ENCODE measurements around the gene ZNF396.

The ZNF396 gene

GRCh38 chr18:35397976-35398375 lies 20.8 kb upstream of the ZNF396 start:
- H3K27me3 Mint-ChIP-seq = peaks cover 11% of the 10 kb centered on the region
- no peaks in the 10 kb centered on the region for H3K4me1 Mint-ChIP-seq (ENCODE audit: low read depth)
- no peaks in the 10 kb centered on the region for H3K9me3 Mint-ChIP-seq (ENCODE audit: low read depth)
- no peak overlapping the region for H3K27ac Mint-ChIP-seq
- no peak overlapping the region for H3K4me3 Mint-ChIP-seq
- H3K36me3 Mint-ChIP-seq = peaks cover 5% of the 10 kb centered on the region

DNA sequence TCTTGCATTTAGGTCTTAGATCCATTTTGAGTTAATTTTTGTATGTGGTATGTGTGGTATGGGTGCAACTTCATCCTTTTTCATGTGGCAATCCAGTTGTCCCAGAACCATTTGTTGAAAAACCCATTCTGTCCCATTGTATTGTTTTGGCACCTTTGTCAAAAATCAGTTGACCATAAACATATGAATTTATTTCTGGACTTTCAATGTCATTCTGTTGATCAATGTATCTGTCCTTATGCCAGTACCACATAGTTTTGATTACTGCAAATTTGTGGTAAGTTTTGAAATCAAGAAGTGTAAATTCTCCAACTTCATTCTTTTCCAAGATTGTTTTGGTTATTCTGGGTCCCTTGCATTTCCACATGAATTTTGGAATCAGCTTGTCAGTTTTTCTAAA lies 16.6 kb upstream of the ZNF396 start:
- peaks cover 4% of the 10 kb centered on the region for H3K9me3 Mint-ChIP-seq (ENCODE audit: low read depth)
- peaks cover 6% of the 10 kb centered on the region for H3K27me3 Mint-ChIP-seq
- no peak overlapping the region for H3K4me3 Mint-ChIP-seq
- no peak overlapping the region for H3K27ac Mint-ChIP-seq
- H3K4me1 Mint-ChIP-seq (ENCODE audit: low read depth) = no peaks in the 10 kb centered on the region
- H3K36me3 Mint-ChIP-seq = peaks cover 8% of the 10 kb centered on the region

DNA sequence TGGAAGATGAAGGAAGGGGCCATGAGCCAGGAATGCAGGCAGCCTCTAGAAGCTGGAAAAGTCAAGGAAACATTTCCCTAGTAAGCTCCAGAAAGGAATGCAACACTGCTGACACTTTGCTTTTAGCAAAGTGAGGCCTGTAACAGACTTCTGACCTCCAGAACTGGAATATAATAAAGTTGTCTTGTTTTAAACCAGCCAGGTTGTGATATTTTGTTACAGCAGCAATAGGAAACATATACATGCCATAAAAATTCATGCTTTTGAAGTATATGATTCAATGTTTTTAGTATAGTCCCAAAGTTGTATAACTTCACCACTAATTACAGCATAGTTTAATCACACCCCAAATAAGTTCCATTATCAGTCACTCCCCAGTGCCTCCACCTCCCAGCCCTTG lies 15.2 kb upstream of the ZNF396 start:
- Mint-ChIP-seq H3K27ac (no peak overlapping the region), H3K4me3 (no peak overlapping the region), H3K27me3 (peaks cover 2% of the 10 kb centered on the region), H3K9me3 (ENCODE audit: low read depth) (peaks cover 4% of the 10 kb centered on the region), H3K4me1 (ENCODE audit: low read depth) (no peaks in the 10 kb centered on the region), H3K36me3 (peaks cover 6% of the 10 kb centered on the region)

DNA sequence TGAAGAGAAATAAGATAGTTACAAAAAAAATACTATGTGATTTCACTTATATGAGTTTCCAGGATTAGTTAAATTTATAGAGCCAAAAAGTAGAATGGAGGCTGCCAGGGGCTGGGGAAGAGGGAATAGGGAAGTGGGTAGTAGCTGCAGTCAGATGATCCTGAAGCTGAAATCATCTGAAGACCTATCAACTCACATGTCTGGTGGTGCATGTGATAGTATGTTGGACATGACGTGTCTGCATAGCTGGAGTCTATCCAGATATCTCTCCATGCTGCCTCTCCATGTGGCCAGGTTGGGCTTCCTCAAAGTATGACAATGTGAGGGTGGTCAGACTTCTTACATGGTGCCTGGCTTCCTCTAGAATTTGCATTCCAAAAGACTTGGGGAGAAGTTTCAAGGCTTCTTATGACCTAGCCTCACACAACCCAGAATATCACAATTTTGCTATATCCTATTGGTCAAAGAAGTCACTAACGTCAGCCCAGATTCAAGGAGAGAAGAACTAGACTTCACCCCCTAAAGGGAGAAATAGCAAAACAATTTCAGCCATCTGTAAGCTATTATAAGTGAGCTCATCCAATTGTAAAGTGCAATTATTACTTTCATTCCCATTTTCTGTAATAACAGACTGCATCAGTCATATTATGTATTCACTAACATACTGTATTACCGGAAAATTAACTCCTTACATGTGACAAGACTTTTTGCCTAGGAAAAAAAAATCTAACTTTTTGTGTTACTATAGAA lies 14.0 kb upstream of the ZNF396 start:
- peaks cover 8% of the 10 kb centered on the region for H3K27me3 Mint-ChIP-seq
- peaks cover 6% of the 10 kb centered on the region for H3K36me3 Mint-ChIP-seq
- H3K27ac Mint-ChIP-seq = no peak overlapping the region
- H3K9me3 Mint-ChIP-seq (ENCODE audit: low read depth) = peaks cover 4% of the 10 kb centered on the region
- H3K4me3 Mint-ChIP-seq = no peak overlapping the region
- peaks cover 2% of the 10 kb centered on the region for H3K4me1 Mint-ChIP-seq (ENCODE audit: low read depth)

DNA sequence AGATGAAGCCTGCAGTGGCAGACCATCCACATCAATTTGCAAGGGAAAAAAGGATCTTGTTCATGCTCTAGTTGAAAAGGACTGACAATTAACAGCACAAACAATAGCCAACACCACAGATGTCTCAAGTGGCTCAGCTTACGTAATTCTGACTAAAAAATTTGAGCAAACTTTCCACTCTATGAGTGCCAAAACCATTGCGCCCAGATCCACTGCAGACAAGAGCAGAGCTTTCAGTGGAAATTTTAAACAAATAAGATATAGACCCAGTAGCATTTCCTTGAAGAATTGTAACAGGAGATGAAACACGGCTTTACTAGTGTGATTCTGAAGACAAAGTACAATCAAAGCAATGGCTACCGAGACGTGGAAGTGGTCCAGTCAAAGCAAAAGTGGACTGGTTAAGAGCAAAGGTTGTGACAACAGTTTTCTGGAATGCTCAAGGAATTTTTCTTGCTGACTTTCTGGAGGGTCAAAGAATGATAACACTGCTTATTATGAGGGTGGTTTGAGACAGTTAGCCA lies 12.0 kb upstream of the ZNF396 start:
- Mint-ChIP-seq H3K27ac (no peak overlapping the region), H3K4me3 (no peak overlapping the region), H3K9me3 (ENCODE audit: low read depth) (peaks cover 4% of the 10 kb centered on the region), H3K36me3 (peaks cover 3% of the 10 kb centered on the region), H3K27me3 (peaks cover 8% of the 10 kb centered on the region), H3K4me1 (ENCODE audit: low read depth) (peaks cover 2% of the 10 kb centered on the region)

GRCh38 chr18:35387152-35387571 lies 10.0 kb upstream of the ZNF396 start:
- Mint-ChIP-seq H3K27ac (no peak overlapping the region), H3K27me3 (peaks cover 8% of the 10 kb centered on the region), H3K36me3 (no peaks in the 10 kb centered on the region), H3K4me3 (no peak overlapping the region), H3K4me1 (ENCODE audit: low read depth) (peaks cover 2% of the 10 kb centered on the region), H3K9me3 (ENCODE audit: low read depth) (no peaks in the 10 kb centered on the region)

GRCh38 chr18:35386600-35387100 lies 9.5 kb upstream of the ZNF396 start:
- H3K9me3 Mint-ChIP-seq (ENCODE audit: low read depth) = no peaks in the 10 kb centered on the region
- peaks cover 8% of the 10 kb centered on the region for H3K27me3 Mint-ChIP-seq
- no peak overlapping the region for H3K27ac Mint-ChIP-seq
- H3K4me3 Mint-ChIP-seq = no peak overlapping the region
- H3K36me3 Mint-ChIP-seq = no peaks in the 10 kb centered on the region
- H3K4me1 Mint-ChIP-seq (ENCODE audit: low read depth) = peaks cover 2% of the 10 kb centered on the region

- H3K27ac Mint-ChIP-seq = no peak overlapping the region
Observed at GRCh38 chr18:35383136-35383535, 6.0 kb upstream of the ZNF396 start.

DNA sequence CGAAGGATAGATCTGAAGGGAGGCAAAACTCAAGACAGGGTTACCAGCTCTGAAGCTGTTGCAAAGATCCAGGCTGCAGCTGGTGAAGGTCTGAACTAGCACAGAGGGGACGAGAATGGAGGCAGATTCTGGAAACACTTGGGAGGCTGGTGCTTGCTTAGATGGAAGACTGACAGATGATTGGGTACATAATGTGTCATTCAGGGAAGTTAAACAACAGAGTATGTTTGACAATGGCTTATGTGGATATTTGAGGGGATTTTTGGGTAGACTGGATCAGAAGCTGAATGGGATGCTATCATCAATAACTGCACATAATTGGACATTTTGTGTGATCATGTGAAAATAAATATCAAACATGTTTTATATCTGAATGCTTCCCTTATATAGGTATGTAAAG lies 2.3 kb upstream of the ZNF396 start:
- Mint-ChIP-seq H3K27ac (no peak overlapping the region), H3K9me3 (ENCODE audit: low read depth) (no peaks in the 10 kb centered on the region), H3K27me3 (no peaks in the 10 kb centered on the region), H3K4me3 (no peak overlapping the region), H3K36me3 (no peaks in the 10 kb centered on the region), H3K4me1 (ENCODE audit: low read depth) (peaks cover 5% of the 10 kb centered on the region)

More at GRCh38 chr18:35383136-35383535, 6.0 kb upstream of the ZNF396 start:
- Mint-ChIP-seq H3K36me3 (no peaks in the 10 kb centered on the region), H3K4me3 (no peak overlapping the region), H3K27me3 (peaks cover 7% of the 10 kb centered on the region), H3K4me1 (ENCODE audit: low read depth) (peaks cover 2% of the 10 kb centered on the region), H3K9me3 (ENCODE audit: low read depth) (no peaks in the 10 kb centered on the region)

- Mint-ChIP-seq H3K4me3 (peak overlapping the region; percentile 2), H3K27me3 (no peaks in the 10 kb centered on the region), H3K9me3 (ENCODE audit: low read depth) (no peaks in the 10 kb centered on the region), H3K4me1 (ENCODE audit: low read depth) (peaks cover 5% of the 10 kb centered on the region), H3K36me3 (no peaks in the 10 kb centered on the region), H3K27ac (no peak overlapping the region)
Observed at GRCh38 chr18:35378574-35378896, 1.4 kb upstream of the ZNF396 start.

DNA sequence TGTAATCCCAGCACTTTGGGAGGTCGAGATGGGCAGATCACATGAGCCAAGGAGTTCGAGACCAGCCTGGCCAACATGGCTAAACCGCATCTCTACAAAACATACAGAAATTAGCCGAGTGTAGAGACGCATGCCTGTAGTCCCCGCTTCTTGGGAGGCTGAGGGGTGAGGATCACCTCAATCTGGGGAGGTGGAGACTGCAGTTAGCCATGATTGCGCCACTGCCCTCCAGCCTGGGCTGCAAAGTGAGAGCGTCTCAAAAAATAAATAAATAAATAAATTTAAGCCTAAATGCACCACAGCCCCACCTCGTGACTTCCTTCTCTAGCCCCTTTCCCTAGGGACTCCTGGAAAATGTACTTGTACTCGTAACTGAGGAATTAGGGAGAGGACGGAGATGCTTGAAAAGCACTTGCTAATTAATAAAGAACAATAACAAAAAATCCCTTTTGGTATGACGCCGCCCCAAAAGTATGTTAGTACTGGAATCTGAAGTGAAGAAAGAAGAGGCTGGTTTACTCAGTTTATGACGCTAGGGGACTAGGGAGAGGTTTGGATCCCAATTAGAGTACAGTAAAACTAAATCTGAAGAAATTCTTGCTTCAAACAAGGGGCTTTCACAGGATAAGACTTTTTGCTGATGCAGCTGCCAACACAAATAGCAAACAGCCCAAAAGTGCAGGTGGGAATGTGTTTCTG lies 887 bp upstream of the ZNF396 start:
- Mint-ChIP-seq H3K27ac (no peak overlapping the region), H3K4me1 (ENCODE audit: low read depth) (peaks cover 5% of the 10 kb centered on the region), H3K4me3 (peak overlapping the region; percentile 78), H3K9me3 (ENCODE audit: low read depth) (no peaks in the 10 kb centered on the region), H3K27me3 (no peaks in the 10 kb centered on the region), H3K36me3 (no peaks in the 10 kb centered on the region)

GRCh38 chr18:35376393-35376741 lies 770 bp downstream of the ZNF396 start:
- Mint-ChIP-seq H3K9me3 (ENCODE audit: low read depth) (no peaks in the 10 kb centered on the region), H3K27me3 (no peaks in the 10 kb centered on the region), H3K4me1 (ENCODE audit: low read depth) (peaks cover 5% of the 10 kb centered on the region), H3K36me3 (no peaks in the 10 kb centered on the region), H3K27ac (no peak overlapping the region), H3K4me3 (peak overlapping the region; percentile 85)

- Mint-ChIP-seq H3K4me1 (ENCODE audit: low read depth) (peaks cover 5% of the 10 kb centered on the region), H3K27ac (no peak overlapping the region), H3K36me3 (no peaks in the 10 kb centered on the region), H3K27me3 (no peaks in the 10 kb centered on the region), H3K4me3 (no peak overlapping the region), H3K9me3 (ENCODE audit: low read depth) (no peaks in the 10 kb centered on the region)
Observed at GRCh38 chr18:35374708-35375107, 2.4 kb downstream of the ZNF396 start.

GRCh38 chr18:35371412-35372195 lies 5.5 kb downstream of the ZNF396 start:
- Mint-ChIP-seq H3K4me1 (ENCODE audit: low read depth) (peaks cover 5% of the 10 kb centered on the region), H3K27ac (no peak overlapping the region), H3K27me3 (no peaks in the 10 kb centered on the region), H3K4me3 (no peak overlapping the region), H3K9me3 (ENCODE audit: low read depth) (no peaks in the 10 kb centered on the region), H3K36me3 (no peaks in the 10 kb centered on the region)

DNA sequence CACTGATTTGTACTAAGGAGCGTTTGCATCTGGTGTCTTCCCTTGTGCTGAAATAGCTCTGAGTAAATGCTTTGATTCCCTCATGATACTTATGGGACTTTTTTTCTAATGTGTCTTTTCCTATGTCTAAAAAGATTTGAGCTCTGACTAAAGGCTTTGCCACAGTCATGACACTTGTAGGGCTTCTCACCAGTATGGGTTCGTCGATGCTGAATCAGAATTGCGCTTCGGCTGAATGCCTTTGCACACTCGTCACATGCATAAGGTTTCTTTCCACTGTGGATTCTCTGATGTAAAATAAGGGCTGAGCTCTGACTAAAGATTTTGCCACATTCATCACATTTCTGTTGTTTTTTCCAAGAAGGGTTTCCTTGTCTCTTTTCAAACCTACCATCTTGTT lies 8.0 kb downstream of the ZNF396 start:
- no peak overlapping the region for H3K4me3 Mint-ChIP-seq

More for the DNA sequence above, 8.0 kb downstream of the ZNF396 start:
- Mint-ChIP-seq H3K9me3 (ENCODE audit: low read depth) (no peaks in the 10 kb centered on the region), H3K27ac (no peak overlapping the region), H3K4me1 (ENCODE audit: low read depth) (no peaks in the 10 kb centered on the region), H3K27me3 (peaks cover 1% of the 10 kb centered on the region), H3K36me3 (no peaks in the 10 kb centered on the region)

Measured in activated naive CD8-positive, alpha-beta T cell (primary cell).